GM13976 (cell line): ENCODE results near the gene ENDOV.

Experiments
- DNase-seq: peaks from one replicate; pipeline ENCODE4 v3.0.0; 2012; ENCODE audit warnings: low spot score
- in situ Hi-C: fragments of 300-500 bp; cut with MboI; formaldehyde crosslinking; loops from one replicate; pipeline ENCODE4 v1.12.0; 2022; ENCODE audit warnings: low sequenced_read_pairs, mixed read lengths, inconsistent platforms; ENCODE audit not compliant: unreplicated experiment
- TF ChIP-seq, protein P1 (sequence below): IDR thresholded peaks from 2 replicates; pipeline ENCODE4 v1.5.1; 2012; ENCODE audit warnings: borderline replicate concordance, mild to moderate bottlenecking; ENCODE audit not compliant: insufficient read depth; ENCODE audit errors: extremely low read depth, missing control alignments, control extremely low read depth

The ENDOV gene

GRCh38 chr17:80463784-80464400 lies 48.9 kb downstream of the ENDOV start:
- in situ Hi-C loops, result no loop called here
- no peak for DNase-seq
- TF ChIP-seq, protein P1, sequence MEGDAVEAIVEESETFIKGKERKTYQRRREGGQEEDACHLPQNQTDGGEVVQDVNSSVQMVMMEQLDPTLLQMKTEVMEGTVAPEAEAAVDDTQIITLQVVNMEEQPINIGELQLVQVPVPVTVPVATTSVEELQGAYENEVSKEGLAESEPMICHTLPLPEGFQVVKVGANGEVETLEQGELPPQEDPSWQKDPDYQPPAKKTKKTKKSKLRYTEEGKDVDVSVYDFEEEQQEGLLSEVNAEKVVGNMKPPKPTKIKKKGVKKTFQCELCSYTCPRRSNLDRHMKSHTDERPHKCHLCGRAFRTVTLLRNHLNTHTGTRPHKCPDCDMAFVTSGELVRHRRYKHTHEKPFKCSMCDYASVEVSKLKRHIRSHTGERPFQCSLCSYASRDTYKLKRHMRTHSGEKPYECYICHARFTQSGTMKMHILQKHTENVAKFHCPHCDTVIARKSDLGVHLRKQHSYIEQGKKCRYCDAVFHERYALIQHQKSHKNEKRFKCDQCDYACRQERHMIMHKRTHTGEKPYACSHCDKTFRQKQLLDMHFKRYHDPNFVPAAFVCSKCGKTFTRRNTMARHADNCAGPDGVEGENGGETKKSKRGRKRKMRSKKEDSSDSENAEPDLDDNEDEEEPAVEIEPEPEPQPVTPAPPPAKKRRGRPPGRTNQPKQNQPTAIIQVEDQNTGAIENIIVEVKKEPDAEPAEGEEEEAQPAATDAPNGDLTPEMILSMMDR, result no peak

DNA sequence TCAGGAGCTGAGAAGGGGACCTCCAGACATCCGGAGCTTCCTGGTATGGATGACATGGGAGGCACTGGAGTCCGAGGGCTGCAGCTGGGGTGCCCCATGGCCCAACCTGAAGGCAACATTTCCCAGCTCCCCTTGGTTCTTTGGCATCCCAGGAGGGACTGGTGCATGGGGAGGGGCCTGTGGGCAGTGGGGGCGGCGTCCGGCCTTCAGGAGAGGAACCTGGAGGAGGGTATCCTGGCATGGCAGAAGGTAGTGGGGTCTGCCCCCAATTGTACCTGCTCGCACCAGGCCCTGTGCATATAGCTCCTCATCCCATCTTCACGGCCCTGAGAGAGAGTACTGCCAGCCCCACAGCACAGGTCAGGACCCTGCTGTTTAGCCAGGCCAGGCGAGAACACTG lies 49.5 kb downstream of the ENDOV start:
- DNase-seq, result no peak

DNA sequence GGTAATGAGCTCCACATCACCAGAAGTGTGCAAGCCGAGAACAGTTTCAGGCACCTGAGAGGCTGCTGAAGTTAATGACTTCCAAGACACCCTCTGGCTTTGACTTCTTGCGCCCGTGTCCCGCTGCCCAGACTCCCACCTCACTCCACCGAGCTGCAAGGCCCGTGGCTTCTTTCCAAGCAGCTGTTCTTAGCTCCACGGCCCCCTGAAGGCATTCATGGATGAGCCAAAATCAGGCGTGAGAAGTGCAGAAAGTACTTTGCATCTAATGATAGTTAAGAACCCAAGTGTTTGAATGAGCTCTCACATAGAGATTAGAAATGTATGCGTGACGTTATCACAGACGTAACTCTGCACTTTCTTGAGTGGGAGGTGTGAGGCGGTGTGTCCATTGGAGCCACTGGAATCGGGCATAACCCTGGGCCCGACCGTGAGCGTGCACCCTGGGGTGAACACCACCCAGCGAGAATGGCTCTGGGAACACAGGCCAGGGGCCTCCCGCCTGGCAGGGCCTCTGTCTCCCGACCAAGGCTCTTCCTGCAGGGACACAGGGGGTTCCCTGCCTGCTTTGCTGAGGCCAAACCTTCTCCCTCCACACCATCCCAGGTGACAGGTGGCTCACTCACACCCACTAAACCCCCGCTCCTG lies 50.5 kb downstream of the ENDOV start:
- no peak for DNase-seq
- TF ChIP-seq, protein P1, result no peak
- in situ Hi-C loops, result no loop called here

More for the DNA sequence above, 49.5 kb downstream of the ENDOV start:
- TF ChIP-seq, protein P1, result no peak
- in situ Hi-C loops, result no loop called here

GRCh38 chr17:80466188-80466705 lies 51.3 kb downstream of the ENDOV start:
- TF ChIP-seq, protein P1, result no peak
- DNase-seq, result no peak
- in situ Hi-C loops, result no loop called here

DNA sequence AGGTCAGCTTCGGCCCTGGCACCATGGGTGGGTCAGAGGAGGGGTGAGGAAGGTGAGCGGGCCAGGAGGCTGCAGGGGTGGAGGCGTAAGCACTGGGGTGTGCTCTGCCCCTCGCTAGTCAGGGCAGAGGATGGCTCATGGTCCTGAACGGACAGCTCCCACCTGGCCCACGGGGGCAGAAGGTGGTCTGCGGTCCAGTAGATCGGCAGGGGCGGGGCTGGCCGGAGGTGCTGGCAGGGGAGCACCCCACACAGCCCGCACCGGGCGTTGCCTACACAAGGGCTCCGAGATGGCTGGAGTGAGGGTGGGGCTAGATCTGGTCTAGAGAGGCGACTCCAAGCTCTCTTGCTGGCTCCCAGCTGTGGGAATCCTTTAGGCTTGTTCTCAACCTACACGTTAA lies 53.3 kb downstream of the ENDOV start:
- in situ Hi-C loops, result no loop called here
- no peak for DNase-seq

DNA sequence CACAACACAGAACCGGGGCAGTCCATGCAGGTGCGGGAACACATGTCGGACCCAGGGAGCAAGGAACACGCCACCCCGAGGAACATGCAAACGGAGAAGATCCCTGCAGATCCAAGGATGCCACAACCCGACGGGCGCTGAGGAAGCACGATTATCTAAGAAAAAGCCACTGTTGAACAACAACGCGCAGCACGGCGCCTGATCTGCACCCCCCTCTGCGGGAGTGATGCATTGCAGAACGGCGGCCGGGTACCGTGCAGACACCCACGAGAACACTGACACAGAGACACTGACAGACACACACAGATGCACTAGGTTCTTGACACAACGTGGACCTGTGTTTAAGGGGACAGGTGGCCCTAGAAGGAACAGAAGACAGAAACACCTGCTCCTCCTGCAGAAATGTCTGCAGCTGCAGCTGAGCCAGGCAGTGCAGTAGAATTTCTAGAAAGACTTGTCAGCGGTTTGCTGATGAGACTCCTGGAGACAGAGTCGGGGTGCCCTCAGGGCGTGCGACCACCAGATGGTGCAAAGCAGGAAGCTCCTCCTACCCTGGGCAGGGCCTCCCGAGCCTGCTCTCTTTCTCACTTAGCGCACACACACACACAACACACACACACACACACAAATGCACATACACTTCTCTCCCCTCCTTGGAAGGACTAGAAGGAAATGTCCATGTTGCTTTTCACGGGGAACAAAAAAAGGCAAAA lies 54.0 kb downstream of the ENDOV start:
- TF ChIP-seq, protein P1, result no peak
- in situ Hi-C loops, result no loop called here
- no peak for DNase-seq

More for the DNA sequence above, 53.3 kb downstream of the ENDOV start:
- TF ChIP-seq, protein P1, result no peak
